HG03103 (cell line): Measurements from ENCODE around the gene ATF3.
"Not testable (repeated sequence)": the region's sequence is repeated elsewhere in the genome, so short reads cannot be mapped to it uniquely, and the experiment has no call there.

Experiments used
- ATAC-seq: cut with Tn5 transposase; IDR thresholded peaks from one replicate; pipeline ENCODE4 v1.9.1; 2021; ENCODE audit warnings: low read depth; ENCODE audit not compliant: unreplicated experiment

Gene ATF3

DNA sequence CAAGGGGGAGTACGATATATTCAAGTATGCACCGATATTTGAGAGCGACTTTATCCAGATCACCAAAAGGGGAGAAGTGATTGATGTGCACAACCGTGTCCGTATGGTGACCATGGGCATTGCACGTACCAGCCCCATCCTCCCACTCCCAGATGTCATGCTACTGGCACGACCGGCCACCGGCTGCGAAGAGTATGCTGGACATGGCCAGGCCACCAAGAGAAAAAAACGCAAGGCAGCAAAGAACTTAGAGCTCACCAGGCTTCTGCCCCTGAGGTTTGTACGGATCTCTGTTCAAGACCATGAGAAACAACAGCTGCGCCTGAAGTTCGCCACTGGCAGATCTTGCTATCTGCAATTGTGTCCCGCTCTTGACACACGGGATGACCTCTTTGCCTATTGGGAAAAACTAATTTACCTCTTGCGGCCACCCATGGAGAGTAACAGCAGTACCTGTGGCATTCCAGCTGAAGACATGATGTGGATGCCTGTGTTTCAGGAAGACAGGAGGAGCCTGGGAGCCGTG is 16.5 kb downstream of the ATF3 start:
- ATAC-seq: no peak

DNA sequence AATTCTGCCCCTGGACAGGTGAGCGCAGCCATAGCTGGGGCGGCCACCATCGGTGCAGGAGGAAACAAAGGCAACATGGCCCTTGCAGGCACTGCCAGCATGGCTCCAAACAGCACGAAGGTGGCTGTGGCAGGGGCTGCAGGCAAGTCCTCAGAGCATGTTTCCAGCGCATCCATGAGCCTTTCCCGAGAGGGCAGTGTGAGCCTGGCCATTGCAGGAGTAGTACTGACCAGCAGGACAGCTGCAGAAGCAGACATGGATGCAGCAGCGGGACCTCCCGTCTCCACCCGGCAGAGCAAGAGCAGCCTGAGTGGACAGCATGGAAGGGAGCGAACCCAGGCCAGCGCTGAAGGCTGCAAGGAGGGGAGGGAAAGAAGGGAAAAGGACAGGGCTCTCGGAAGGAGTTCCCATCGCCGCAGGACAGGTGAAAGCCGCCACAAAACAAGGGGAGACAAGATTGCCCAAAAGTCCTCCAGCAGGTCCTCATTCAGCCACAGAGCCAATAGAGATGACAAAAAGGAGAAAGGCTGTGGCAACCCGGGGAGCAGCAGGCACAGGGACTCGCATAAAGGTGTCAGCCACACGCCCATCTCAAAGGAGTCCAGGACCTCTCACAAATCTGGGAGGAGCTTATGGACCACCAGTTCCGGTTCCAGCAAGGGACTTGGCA is 17.4 kb downstream of the ATF3 start:
- ATAC-seq: no peak

DNA sequence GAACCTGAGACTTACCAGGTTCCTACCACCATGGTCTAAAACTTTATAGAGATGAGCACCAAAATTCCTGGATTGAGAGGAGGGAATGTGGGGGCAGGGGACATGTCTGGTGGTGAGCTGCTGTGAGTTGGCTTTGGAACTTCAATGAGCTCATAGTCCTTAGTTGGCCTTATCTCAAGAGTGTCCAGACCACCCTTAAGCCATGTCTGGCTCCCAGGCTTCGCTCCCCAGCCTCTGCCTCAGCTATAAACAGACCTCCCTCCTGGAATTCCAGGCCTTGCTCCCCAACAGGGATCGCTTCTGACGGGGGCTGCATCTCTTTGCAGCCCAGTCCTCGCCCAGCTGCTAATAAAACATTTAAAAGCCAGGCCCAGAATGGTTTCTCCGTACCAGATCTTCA is 19.5 kb downstream of the ATF3 start:
- ATAC-seq: no peak

DNA sequence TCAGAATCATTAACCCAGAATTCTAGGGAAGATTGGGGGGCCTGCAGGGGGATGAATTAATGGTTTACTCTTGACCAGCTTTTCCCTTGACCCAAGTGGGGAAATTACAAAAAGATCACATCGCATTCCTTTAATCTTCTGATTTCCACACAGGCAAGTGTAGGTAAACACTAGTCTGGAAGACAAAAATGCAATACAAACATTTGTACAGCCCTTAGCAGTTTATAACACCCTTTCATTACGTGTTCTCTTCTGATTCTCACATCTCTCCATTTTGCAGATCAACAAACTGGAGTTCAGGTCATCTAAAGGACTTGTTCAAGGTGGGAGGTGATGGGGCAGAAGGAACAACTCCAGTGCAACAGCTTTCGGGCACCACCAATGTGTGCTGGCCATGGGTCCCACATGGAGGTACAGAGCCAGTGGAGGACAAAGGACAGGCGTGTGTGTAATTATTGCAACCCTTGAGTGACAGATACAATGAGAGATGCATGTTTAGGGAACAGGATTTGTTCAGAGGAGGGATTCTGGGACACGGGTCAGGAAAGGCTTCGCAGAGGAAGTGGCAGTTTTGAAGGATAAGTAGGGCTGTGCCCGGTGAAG is 20.4 kb downstream of the ATF3 start:
- ATAC-seq: no peak

DNA sequence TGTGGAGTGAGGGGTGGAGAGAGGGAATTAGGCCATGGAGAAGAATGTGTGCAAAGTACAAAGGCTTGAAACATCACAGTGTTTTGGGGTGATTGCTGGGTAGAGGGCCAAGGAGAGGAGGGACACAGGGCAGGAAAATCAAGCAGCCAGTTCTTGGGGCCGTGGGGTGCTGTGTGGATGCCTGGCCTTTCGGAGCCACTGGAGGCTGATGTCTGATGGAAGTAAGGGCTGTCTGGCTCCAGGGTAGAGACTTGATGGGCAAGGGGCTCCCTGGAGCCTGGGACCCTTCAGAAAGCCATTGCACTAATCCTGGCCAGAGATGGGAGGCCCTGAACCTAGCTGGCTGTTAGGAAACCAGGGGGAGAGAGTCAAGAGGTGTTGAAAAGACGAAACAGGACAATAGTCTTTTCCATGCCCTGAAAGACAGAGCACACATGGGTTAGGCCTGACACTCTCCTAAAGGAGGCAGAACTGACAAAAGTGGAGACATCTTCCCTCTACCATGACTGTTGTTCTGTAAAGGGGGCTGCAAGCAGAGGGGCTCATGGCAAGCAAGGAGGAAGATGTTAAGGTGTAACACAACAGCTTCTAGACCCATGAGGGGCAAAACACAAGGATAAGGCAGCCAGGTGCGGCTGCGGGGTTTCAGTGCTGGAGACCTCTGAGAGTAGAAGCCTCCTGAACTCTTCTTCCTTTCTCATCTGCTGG is 21.0 kb downstream of the ATF3 start:
- ATAC-seq: no peak

DNA sequence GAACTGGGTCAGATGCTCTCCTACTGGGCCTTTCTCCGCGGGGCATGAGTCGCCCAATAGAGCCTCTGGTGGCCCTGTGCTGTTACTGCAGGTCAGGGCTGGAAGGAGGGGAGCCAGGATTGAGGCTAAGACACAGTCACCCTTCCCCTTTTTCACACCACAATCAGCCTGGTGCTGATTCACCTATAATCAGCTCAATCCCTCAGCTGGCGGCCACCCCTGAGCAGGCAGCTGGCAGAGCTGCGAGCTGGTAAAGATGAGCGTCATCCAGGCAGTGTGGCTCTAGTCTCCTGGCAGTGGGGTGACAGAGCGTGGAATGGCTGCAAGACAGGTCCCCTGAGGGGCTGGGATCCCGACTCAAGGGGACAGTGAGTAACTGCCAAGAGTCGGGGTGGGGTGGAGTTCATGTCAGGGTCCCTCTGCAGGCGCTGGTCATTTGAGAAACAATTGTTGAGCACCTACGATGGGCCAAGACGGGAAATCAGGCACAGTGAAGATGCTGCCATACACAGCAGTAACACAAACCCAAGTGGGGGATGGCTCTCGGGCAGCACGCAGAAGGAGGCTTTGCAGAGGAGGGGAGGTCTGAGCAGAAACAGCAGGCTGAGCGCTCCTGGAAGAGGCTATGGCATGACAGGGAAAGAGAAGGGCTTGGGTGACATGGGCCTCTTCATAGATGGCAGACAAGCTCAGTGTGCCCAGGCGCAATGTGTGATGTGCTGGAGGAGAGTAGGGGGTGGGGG is 21.8 kb downstream of the ATF3 start:
- ATAC-seq: peak; percentile 94

DNA sequence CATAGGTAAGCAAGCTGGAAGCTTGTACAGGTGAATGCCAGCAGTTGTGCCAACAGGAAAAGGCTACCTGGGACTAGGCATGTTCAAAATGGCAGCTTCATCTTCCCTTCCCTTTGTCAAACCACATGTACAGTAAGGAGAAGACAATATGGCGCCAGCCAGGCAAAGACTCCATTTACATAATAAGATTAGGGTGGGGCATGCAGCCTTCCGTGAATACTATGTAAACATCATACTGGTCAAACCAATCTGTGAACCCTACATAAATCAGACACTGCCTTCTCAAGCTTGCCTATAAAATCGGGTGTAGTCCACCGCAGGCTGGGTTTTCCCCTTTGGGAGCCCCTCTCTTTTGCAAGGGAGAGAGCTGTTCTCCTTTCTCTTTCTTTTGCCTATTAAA is 24.6 kb downstream of the ATF3 start:
- no peak for ATAC-seq

DNA sequence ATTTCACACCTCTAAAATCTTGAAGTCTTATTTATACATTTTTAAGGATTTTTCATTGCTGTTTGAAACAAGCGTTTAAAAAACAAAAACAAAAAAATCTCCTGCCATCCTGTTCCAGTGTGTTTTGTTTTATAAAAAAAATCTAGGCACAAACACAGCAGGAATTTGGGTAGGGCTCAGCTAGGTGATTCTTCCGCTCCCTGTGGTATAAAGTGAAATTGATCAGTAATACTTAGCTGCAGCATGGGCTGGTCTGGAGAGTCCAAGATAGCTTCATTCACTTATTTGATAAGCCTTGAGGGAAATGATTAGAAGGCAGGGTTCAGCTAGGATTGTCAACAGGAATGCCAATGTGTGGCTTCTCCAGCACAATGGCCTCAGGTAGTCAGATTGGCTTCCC is 25.7 kb downstream of the ATF3 start:
- no peak for ATAC-seq

DNA sequence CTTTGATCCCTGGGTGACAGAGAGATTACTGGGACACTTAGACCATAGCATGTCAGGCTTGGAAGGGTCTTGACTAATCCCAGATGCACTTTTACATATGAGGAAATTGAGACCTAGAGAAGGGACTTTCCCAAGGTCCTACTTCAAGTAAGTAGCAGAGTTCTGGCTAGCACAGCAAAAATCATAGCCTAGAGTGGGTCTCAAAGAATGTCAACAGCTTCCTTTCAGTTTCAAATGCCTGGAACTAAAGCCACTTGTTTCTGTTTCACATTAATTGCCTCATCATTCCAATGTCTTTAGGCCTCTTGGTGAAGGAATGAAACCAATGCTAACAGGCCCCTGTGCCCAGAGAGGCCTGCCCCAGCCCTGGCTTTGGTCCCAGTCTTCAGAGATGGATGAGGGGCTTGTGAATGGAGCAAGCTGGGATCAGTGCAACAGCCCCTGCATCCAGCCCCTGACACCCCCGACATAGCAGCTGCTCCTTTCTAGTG is 26.6 kb downstream of the ATF3 start:
- ATAC-seq: no peak

DNA sequence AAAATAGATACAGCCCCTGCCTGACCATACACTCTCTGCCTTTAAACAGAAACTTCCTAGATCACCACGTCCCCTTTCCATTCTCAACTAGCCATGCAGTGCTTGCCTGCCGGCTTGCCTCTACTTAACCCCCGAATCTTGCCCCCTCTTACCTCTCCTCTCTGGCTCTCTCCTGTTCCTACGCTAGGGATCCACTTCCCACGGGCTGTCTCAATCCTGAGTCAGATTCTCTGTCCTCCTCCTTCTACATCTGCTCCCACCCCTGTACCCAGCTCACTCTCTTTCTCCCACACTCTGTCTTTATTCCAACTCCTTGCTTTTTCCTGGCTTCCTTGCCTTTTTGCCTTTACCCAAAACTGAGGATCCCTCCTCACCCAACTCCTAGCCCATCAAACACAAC is 29.3 kb downstream of the ATF3 start:
- no peak for ATAC-seq

DNA sequence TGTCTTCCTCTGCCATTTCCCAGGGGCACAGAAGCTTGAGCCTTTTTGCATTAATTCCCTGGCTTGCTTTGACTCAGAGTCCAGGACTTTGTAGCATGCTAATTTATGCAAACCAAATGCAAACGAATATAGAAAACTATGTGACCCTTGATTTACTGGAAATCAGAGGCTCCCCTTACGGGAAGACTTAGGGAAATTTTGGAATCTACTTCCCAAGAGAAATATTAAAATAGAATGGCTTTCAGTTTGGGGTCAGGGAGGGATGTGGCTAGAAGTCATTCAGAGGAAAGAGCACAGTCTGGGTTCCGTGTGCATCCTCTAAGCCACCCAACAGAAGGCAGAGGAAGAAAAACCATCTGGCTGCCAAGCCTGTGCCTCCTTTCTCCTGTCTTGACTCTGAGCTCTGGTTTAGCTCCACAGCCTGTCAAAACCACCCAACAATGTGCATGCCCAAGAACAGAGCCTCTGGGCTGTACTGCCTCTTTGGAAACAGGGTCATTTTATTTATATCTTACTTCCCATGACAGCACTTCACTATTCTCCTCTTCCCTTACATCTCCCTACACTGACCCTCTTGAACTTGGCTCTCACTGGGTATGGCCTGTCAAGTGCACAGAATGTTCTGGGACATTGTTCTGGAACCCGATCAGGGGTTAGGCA is 30.1 kb downstream of the ATF3 start:
- no peak for ATAC-seq

DNA sequence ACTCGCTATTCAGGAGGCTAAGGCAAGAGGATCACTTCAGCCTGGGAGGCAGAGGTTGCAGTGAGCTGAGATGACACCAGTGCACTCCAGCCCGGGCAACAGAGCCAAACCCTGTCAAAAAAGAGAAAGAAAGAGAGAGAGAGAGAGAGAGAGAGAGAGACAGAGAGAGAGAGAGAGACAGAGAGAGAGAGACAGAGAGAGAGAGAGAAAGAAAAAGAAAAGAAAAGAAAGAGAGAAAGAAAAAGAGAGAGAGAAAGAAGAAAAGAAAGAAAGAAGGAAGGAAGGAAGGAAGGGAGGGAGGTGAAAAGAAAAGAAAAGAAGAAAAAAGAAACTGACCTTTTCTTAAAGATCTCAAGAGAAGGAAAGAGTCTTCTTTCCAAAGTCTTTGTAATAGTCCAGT is 31.0 kb downstream of the ATF3 start:
- ATAC-seq: not testable (repeated sequence)

DNA sequence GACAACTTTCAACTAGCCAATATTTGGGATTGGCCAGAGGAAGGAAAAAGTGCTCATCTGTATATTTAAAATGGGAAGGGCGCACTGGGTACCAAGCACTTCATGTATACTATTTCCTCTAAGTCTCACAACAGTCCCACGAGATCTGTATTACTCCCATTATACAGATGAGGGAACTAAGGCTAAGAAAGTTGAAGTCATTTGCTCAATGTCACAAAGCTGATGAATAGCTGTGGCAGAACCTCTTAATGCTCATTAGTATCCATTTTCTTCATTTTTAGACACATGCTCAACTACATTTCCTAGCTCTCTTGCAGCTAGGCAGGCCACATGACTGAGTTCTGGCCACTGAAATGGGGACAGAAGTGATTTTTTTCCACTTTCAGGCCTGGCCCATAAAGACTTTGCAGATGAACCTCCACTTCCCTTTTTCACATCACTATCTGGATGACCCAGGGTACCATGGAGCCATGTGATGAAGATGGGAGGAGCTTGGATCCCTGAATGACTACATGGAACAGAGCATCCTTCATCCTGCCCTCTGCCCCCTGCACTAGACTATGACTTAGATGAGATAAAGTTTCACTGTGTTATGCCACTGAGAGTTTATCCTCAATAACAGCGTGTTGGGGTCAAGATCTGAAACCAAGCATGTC is 31.8 kb downstream of the ATF3 start:
- ATAC-seq: no peak

DNA sequence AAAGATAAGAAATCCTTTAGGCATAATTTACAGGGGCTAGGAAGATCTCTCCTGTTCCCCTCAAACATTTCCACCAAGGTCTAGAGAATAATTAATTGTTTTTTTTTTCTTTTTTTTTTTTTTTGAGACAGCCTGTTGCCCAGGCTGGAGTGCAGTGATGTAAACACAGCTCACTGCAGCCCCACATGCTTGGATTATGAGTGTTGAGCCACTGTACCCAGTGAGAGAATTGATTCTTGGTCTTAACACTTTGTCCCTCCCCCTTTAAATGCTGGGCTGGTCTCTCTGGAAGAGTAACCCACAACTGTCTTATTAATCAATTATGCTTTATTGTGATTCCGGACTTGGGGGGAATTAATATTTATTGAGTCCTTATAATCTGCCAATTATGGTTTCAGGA is 33.4 kb downstream of the ATF3 start:
- ATAC-seq: no peak

DNA sequence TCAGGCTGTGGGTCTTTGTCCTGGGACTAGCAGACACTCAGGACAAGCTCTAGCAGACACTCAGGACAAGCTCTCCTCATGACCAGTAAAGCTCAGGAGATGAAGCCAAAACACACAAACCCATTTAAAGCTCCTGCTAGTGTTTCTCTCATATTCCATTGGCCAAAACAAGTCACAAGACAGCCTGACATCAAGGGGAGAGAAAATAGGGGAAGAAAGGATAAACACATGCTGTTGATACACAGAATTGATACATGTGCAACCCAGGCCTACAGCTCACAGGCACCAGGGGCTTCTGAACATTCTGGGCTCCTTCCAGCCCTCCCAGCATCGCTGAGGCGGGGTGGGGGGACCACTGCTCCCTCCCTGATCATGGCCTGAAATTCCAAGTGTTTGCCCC is 35.3 kb downstream of the ATF3 start:
- ATAC-seq: no peak

DNA sequence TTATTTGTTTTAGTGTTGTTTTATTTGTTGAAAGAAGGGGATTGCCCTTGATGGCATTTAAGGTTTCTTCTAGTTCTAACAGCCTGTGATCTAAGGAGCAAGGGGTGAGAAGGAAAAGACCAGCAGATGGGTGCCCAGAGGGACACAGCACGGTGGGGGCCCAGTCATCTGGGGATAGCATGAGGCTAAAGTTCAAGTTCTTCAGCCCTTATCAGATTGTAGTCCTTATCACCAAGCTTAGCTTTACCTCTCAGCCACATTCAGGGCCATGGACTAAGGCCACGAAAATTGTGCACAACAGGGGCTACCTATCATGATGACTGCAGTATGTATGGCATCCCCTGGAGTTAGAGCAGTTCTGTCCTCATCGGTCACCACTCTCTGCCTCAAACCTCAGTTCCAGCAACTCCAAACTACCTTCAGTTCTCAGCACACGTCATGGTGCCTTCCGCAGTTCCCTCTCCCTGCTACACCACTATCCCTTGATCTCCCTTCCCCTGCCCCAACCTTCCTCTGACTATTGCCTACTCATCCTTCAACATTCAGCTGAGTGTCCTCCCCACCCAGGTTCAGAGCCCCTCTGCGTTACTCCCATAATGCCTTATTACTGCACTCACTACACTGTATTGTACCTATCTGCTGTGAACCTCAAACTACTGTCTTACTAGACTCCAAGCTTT is 36.4 kb downstream of the ATF3 start:
- no peak for ATAC-seq

DNA sequence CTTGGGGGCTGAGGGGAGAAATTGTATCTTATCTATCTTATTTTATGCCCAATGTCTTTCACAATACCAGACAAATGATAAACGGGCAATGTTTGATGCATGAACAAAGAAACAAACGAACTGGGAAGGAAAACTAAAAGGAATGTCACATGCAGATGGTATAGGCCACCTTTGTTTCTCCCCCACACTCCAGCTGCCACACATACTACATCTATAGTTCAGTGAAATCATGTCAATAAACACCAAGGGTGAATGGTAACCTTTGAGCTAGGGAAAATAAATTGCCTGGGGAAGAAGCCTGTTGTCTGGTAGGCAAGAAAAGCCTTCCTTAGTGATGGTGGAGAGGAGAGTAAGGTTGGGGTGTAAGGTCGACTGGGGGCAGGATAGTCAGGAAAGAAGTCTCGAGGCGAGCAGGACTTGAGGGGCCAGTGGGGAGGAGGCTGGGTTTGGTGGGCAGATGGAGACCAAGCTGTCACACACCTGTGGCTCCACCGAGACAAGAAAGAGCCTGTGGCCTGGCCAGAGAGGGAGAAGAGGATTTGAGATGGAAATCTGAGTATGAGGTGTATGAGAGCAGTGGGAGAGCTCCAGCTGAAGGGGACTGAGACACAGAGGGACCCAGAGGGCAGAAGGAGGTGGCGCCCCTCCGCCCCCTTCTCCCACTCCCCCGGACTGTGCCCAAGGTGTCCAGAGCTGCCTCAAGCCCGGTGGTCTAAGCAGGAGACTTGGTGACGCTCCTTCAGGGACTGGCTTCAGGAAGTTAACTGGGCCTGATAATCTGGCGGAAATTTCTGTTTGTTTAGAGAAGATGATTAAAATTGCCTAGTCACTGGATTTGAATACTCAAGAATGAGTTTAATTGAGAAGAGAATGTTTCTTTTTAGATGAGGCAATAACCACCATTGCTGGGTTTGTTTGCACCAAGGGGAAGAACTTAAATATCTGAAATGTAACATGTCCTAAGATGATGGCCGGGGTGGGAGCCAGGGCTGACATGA is 37.3 kb downstream of the ATF3 start:
- ATAC-seq: no peak

DNA sequence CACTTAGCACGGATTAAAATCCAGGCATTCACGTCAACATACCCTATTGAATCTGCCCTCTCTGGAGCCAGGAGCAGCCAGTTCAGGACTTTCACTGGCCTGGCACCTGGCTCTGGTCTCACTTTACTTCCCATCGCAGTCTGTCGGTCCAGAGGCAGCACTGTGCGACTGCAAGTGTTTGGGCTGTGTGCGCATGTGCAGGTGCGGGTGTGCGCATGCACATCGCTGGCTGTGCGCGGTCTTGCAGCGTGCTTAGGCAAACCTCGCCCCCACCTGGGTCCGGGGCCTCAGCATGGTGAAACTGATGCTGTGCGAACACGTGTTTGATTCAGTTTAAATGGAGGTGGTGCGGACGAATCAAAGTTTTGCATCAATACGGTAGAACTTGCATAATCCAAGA is 38.0 kb downstream of the ATF3 start:
- ATAC-seq: no peak
